GM18951 (cell line): ENCODE data around the gene RNF215.

Experiments used
- POLR2A ChIP-seq: IDR thresholded peaks from 4 replicates; pipeline ENCODE4 v1.6.1; 2011; ENCODE audit warnings: mild to moderate bottlenecking; ENCODE audit not compliant: insufficient read length, insufficient read depth; ENCODE audit errors: extremely low read depth
- in situ Hi-C: fragments of 300-500 bp; cut with MboI; formaldehyde crosslinking; loops from one replicate; pipeline ENCODE4 v1.12.0; 2022; ENCODE audit warnings: low sequenced_read_pairs, mixed read lengths, inconsistent platforms; ENCODE audit not compliant: unreplicated experiment

RNF215 gene

DNA sequence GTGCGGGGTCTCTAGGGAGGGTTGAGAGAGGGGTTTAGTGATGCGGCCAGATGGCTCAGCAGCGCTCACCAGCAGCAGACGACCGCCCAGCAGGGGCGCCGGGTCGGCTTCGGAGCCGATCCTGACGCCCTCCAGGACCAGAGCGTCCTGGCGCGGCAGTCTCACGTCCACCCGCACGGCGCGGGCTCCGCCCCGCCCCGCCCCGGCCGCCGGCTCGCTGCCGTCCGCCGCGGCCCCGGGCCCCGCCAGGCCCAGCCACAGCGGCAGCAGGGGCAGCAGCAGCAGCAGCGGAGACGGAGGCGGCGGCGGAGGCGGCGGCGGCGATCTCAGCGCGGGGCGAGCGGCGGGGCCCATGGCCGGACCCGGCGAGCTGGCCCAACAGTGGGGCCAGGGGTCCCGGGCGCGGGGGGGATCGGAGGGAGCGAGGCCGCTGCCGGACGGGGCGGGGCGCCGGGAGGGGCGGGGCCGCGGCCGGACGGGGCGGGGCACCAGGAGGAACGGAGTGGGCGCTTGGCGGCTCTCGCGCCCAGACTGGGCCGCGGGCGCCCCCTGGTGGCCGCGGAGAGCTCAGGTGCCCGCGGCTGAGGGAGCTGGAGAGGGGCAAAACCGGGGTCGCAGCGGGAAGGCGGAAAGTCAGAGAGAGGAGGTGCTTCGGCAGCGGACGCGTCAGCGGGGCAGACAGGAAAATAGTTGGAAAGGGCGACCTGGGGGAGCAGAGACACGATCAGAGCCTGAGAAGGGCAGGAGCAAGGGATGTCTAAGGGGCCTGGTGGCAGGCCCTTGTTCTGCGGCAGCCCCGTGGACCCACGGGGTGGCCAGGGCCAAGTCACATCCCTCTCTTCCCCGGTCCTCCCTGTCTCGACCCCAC is at the start of gene RNF215:
TSS of gene RNF215 (minus strand) at position 452 of the 868 bp plus-strand sequence. CDS start at position 354, 98 bp downstream.
- in situ Hi-C loops = loop anchor here (10.0 to 25.0 kb wide), 2 partner anchors 122 to 275 kb away; partner anchors contain the start of gene OSM
- peak; percentile 47 for TF ChIP-seq POLR2A

DNA sequence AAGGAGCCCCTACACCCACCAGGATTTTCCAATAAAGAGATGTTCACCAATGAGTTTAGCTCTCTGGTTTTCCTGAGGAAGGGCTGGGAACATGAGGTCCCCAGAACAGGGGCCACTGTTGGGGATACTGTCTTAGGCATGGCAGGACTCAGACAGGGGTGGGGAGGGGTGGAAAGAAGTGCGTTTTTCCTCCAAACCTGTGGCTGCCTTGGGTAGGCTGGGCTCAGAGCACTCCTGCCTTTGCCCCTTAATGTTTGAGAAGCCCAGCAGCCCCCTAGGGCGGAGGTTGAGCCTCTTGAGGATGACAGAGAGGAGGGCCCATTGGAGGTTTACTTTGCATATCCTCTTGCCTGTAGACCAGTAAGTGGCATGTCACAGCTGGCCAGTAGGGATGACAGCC is 49.0 kb upstream of the RNF215 start:
- no peak for TF ChIP-seq POLR2A
- in situ Hi-C loops = no loop called here

DNA sequence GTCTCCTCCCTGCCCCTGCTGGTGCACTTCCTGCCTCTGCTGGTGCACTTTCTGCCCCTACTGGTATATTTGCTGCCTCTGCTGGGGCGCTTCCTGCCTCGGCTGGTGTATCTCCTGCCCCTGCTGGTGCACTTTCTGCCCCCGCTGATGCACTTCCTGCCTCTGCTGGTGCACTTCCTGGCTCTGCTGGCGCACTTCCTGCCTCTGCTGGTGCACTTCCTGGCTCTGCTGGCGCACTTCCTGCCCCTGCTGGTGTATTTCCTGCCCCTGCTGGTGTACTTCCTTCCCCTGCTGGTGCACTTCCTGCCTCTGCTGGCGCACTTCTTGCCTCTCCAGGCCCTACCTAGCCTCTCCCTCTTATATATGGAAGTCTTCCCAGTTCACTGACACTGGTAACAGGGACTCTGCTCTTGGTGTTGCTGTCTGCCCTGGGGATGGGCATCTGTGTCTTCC is 48.5 kb upstream of the RNF215 start:
- in situ Hi-C loops = no loop called here
- no peak for TF ChIP-seq POLR2A

DNA sequence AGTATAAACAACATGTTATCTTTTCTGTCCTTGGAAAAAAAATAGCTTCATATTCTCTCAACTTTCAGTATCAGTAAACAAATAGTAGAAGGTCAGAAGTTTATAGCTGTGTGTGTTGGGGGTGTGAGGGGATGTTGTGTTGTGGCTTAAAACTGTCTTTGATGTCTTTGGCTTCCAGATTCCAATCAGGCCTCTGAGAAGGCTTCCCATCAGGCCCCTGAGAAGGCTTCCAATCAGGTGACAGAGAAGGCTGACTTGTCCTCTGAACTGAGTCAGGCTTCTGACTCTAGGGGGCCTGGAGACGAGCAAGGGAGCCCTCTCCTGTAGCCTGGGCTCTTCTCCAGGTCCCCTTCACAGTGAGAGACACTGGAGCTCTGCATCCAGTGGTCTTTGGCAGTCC is 47.6 kb upstream of the RNF215 start:
- in situ Hi-C loops = no loop called here
- TF ChIP-seq POLR2A = no peak

DNA sequence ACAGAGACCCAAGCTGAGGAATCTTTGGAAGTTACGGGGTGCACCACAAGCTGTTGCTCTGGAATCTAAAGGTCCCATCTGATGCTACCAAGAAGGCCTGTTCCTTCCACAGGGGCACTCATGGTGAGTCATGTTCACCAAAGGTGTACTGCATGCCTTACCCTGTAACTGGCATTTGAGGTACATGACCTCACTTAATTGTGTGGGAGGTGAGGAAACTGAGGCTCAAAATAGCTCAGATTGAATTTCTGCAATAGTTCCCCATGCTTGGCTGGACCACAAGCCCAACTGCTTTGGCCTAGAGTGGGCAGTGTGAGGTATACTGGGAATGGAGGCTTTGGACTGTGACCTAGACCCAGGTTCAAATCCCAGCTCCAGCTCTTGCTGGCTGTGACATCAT is 46.6 kb upstream of the RNF215 start:
- in situ Hi-C loops = no loop called here
- TF ChIP-seq POLR2A = no peak

DNA sequence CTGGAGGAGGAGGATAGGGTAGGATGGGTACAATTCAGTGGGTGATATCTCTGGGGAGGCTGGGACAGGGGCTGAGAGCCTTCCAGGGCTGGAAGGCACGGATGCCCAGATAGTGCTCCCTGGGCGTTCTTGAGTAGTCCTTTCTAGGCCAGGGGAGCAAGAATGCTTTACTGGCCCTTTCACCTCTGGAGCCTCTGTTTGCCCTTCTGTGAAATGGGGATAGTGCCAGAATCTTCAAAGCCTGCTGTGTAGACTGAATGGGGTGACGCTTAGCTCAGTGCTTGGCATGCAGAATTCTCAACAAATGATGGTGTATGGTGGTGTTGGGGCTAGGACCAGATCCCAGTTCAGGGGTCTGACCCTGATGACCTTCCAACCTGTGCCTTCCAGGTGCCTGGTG is 46.0 kb upstream of the RNF215 start:
- in situ Hi-C loops = no loop called here
- TF ChIP-seq POLR2A = no peak

DNA sequence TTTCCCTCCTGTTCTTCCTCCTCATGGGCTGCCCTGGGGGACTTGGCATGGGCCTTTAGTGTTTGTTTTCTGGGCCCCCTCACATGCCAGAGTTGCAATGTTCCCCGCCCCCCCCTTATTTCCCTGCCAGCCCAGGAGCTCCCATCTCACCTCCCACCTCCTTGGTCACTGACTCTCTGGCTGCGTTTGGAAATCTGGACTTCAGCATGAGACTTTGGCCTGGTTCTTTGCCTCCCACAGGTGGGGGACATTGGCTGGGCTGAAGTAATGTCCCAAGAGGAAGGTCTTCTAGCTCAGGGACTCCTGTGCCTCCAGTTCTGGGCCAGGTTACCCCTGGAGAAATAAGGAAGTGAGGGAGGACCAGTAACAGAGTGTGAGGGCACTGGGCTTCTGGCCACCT is 45.3 kb upstream of the RNF215 start:
- in situ Hi-C loops = no loop called here
- TF ChIP-seq POLR2A = no peak

DNA sequence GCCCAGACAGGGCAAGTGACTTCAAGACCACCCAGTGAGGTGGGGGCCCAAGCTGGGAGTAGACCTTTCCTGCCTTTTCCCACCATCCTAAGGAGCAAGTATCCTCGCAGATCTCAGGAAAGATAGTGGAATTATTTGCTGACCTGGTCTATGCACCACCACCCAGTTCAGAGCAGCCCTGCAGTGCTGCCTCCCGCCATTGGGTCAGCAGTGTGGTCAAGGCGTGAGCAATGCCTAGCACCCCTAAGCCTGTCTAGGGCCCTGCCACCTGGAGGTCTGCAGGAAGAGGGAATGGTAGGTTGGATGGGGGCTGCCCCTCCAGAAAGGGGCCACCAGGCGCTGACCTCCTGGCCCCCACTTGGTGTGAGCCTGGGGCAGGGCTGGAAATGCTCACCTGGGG is 44.9 kb upstream of the RNF215 start:
- in situ Hi-C loops = no loop called here
- TF ChIP-seq POLR2A = no peak

DNA sequence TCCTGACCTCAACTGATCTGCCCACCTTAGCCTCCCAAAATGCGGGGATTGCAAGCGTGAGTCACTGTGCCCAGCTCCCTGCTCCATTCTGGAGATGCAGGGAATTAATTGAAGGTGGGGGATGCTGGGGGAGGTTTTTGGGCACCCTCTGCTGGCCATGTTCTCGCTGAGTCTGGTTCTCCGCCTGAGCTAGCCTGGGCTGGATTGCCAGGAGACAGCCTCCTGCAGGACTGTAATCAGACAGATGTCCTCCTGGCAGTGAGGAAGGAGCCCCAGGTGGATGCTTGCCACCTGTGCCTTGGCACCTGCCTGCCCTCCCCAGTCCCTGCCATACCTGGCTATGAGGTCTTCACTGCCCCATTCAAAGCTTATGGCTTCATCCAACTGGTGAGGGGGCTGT is 43.7 kb upstream of the RNF215 start:
- in situ Hi-C loops = no loop called here
- TF ChIP-seq POLR2A = no peak

DNA sequence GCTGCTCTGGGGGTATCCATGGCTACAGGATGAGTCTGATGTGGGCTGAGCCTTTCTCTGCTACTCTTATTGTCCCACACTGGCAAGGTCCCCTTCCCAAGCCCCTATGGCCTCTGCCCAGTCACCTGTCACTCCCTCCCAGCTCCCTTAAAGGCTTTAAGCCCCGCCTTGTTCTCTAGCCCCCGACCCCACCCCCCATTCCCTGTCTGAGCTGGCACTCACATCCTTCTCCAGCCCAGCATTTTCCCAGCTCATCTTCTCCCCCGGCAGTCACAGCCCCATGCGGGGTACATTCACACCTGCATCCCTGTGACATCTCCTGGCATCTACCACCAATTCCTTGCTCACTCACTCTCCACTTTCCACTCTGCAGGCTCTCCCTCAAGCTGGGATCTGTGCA is 42.7 kb upstream of the RNF215 start:
- TF ChIP-seq POLR2A = no peak
- in situ Hi-C loops = no loop called here

DNA sequence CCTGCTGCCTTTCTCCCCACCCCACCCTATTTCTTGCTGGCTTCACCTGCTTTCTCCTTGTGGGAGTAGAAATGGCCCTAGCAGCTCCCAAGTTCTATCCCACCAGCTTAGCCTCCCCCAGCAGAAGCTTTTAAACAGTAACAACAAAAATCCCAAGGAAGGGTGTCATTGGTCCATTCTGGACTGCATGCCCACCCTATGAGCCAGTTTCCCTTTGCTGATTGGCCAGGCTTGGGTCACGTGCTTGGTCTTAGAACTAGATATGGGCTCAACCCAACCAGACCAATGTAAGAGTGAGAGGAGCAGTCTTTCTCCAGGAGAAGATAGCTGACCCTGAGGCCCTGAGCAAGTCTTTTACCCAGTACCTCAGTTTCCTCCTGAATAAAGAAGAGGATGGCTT is 40.7 kb upstream of the RNF215 start:
- no peak for TF ChIP-seq POLR2A
- in situ Hi-C loops = no loop called here

DNA sequence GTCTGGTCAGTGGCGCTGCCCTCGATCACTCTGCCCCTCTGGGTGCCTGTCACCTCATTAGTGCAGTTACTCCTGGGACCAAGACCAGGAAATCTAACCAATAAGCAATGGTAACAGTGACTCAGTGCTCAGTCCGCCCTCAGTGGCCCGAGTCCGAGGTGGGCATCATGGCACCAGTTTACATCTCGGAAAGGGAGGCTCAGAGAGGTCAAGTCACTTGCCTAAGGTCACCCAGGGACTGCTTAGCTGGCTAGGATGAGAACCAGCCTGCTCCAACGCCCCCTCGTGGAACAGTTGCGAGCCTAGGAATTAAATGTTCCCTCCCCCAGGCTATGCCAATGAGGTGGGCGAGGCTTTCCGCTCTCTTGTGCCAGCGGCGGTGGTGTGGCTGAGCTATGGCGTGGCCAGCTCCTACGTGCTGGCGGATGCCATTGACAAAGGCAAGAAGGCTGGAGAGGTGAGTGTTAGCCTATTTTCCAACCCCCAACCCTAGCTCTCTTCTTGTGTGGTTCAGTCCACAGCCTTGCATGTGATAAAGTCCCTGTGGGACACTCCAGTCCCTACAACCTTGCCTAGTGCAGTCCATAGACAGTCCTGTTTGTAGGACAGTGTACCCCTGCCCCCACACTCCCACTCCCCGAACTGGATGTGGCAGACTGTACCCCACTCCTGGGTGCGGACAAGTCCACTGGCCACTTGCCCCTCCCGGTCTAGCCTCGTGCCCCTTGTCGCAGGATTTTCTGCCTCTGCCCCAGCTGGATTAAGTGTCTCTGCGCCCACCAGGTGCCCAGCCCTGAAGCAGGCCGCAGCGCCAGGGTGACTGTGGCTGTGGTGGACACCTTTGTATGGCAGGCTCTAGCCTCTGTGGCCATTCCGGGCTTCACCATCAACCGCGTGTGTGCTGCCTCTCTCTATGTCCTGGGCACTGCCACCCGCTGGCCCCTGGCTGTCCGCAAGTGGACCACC is 39.5 kb upstream of the RNF215 start:
- no peak for TF ChIP-seq POLR2A
- in situ Hi-C loops = no loop called here

DNA sequence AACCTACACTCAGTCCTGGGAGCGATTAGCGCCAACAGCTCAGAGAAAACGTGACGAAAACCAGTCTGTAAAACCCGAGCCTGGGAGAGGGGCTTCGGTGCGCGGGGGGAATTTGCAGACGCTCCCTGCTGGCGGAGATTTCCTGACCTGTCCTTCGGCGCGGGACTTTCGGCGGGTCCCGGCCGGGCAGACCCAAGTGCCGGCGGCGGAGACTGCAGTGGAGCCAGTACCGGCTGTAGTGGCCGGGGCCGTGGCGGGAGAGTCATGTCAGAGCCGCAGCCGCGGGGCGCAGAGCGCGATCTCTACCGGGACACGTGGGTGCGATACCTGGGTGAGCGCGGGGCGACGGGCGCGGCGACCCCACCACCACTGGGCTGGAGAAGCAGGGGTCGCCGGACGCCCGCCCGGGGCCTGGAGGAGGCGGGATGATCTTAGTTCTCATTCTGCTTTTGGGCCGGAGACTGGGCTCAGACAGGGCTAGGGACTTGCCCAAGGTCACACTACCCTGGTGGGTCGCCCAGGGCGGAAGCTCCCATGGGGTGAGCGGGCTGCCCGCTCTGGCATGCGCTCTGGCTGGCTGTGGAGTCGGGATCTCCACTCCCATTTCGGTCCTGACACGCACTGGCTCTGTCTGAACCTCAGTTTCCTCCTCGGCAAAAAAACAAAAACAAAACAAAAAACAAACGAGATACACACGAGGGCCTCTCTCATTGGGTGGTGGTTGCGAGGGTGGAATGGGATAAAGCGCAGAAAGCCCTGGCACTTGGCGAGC is 38.6 kb upstream of the RNF215 start, which contains the start of gene MTFP1:
TSS of gene MTFP1 (plus strand) at position 153 of the 772 bp plus-strand sequence. CDS start at position 265, 112 bp downstream.
- peak; percentile 79 for TF ChIP-seq POLR2A
- in situ Hi-C loops = no loop called here
